Sigmoid colon (tissue), 7 donors: ENCODE results near the gene HHAT. TPM values are rescaled to one million over a fixed set of nuclear protein-coding genes. Genes with fewer than 3 reads are reported as not detected.

Experiments
- DNase-seq: peaks from one replicate; pipeline ENCODE4 v3.0.0-alpha.2; 2019
- H3K27ac ChIP-seq, 4 donors: fragments of 200-600 bp; sonication (generic); one replicate each; pipeline ENCODE4 v1.5.1; 2016 to 2019; ENCODE audit warnings: mild to moderate bottlenecking in 1 of 4
- H3K27me3 ChIP-seq, 3 donors: fragments of 200-600 bp; sonication (generic); one replicate each; pipeline ENCODE4 v1.5.1; 2019; ENCODE audit warnings: mild to moderate bottlenecking in 1 of 3
- H3K36me3 ChIP-seq, 4 donors: fragments of 200-600 bp; sonication (generic); one replicate each; pipeline ENCODE4 v1.5.1; 2016 to 2019
- H3K4me1 ChIP-seq, 4 donors: fragments of 200-600 bp; sonication (generic); one replicate each; pipeline ENCODE4 v1.5.1; 2017 to 2019
- H3K4me3 ChIP-seq, 4 donors: fragments of 200-600 bp; sonication (generic); one replicate each; pipeline ENCODE4 v1.5.1; 2017 to 2019; ENCODE audit warnings: mild to moderate bottlenecking in 2 of 4, moderate library complexity in 1 of 4
- H3K9me3 ChIP-seq, 4 donors: fragments of 200-600 bp in 3 of 4; sonication (generic) in 3 of 4; one replicate each; pipeline versions ENCODE4 v1.5.1 to v1.6.1; 2013 to 2019
- EP300 ChIP-seq, 4 donors: sonication (generic); formaldehyde crosslinking; IDR thresholded peaks; one replicate each; pipeline ENCODE4 v1.6.1; 2017; ENCODE audit warnings: antibody characterized with exemption in 4 of 4
- POLR2A ChIP-seq, 2 donors: fragments of 450-650 bp; IDR thresholded peaks; one replicate each; pipeline ENCODE4 v1.6.1; 2016; ENCODE audit warnings: antibody characterized with exemption in 2 of 2, mild to moderate bottlenecking in 2 of 2, moderate library complexity in 2 of 2
- POLR2AphosphoS5 ChIP-seq, 4 donors: sonication (generic); formaldehyde crosslinking; IDR thresholded peaks; one replicate each; pipeline ENCODE4 v1.6.1; 2017; ENCODE audit warnings: antibody characterized with exemption in 4 of 4
- WGBS, 2 donors: extraction: QIAGEN DNeasy Blood & Tissue Kit; methylation state at CpG; one replicate each; pipeline ENCODE4 v1.1.7; 2013; 5-methylcytosine and 5-hydroxymethylcytosine counted together
- intact Hi-C: fragments of 100-400 bp; cut with DNase I; formaldehyde crosslinking; loops from one replicate; pipeline ENCODE4 v1.15.1; 2023
- polyA plus RNA-seq, 3 donors: library from polyadenylated mRNA; stranded (reverse); fragments of 200-250 nt; gene quantifications; one replicate each; pipeline ENCODE4 v1.2.3, GENCODE V29; 2013
- total RNA-seq, 4 donors: library from RNA; depleted of rRNA; stranded (reverse); fragments of >200 nt; gene quantifications; one replicate each; pipeline ENCODE4 v1.1.0, GENCODE V29; 2016
- TF ChIP-seq, protein P1 (sequence below), 4 experiments: fragments of 450-650 bp in 3 of 4; fragments of 200-600 bp in 1 of 4; IDR thresholded peaks; one replicate each; pipeline ENCODE4 v1.5.1; 2016 to 2019; ENCODE audit warnings: antibody characterized with exemption in 4 of 4, mild to moderate bottlenecking in 3 of 4, moderate library complexity in 2 of 4
- donor health status: healthy with polysubstance abuse.
- donor health status: Bipolar disorder and iron deficiency.
- donor health status: healthy.

The HHAT gene
- total and polyA plus RNA-seq, 7 donors, result 0.46 to 6.4 (median 2.1) TPM

DNA sequence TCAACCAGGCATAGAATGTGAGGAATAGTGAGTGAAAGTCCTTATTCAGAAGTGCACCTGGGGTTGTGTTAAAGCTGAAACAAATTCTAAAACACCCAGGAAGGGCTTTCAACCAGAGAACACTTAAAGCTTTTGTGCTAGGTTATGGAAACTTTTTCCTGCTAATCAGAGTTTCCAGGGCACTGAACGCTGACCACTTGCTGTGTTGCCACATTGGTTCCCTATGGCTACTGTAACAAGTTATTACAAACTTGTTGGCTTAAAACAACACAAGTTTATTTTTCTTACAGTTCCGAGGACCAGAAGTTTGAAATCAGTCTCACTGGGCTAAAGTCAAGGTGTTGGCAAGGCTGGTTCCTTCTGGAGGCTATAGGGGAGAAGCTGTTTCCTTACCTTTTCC is 300.6 kb downstream of the HHAT start:
- intact Hi-C loops, result no loop called here
- WGBS, 2 donors, result 95% methylated on average over 2 of the region's 2 CpGs
- TF ChIP-seq POLR2A (IDR thresholded peaks at IDR 0.05), result no peak
- TF ChIP-seq, protein P1, sequence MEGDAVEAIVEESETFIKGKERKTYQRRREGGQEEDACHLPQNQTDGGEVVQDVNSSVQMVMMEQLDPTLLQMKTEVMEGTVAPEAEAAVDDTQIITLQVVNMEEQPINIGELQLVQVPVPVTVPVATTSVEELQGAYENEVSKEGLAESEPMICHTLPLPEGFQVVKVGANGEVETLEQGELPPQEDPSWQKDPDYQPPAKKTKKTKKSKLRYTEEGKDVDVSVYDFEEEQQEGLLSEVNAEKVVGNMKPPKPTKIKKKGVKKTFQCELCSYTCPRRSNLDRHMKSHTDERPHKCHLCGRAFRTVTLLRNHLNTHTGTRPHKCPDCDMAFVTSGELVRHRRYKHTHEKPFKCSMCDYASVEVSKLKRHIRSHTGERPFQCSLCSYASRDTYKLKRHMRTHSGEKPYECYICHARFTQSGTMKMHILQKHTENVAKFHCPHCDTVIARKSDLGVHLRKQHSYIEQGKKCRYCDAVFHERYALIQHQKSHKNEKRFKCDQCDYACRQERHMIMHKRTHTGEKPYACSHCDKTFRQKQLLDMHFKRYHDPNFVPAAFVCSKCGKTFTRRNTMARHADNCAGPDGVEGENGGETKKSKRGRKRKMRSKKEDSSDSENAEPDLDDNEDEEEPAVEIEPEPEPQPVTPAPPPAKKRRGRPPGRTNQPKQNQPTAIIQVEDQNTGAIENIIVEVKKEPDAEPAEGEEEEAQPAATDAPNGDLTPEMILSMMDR (IDR thresholded peaks at IDR 0.05), result no peak
- TF ChIP-seq EP300 (IDR thresholded peaks at IDR 0.05), result no peak
- TF ChIP-seq POLR2AphosphoS5 (IDR thresholded peaks at IDR 0.05), result no peak
- Histone ChIP-seq H3K27ac (no peak overlapping the region), H3K4me1 (peaks cover 0 to 14% (median 11%) of the 10 kb centered on the region in 4 donors), H3K9me3 (no peaks in the 10 kb centered on the region), H3K36me3 (no peaks in the 10 kb centered on the region), H3K27me3 (no peaks in the 10 kb centered on the region), H3K4me3 (no peak overlapping the region)
- no peak for DNase-seq

DNA sequence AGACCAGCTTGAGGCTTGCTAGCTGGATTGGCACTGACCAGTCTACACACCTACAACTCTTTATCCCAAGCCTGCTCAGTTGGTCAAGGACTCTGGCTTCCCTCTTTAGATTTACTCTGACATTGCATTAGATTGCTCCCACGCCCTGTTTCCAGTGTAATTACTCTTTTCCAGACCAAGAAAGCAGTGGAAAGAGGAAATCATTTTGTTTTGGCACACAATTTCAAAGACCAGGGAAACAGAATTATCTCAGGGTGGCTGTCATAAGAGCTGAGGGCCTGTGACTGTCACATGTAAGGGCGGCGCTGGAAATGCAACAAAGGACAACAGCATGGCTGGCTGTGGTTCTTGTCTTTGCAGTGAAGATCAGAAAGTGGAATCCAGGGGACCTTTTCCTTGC is 302.7 kb downstream of the HHAT start:
- Histone ChIP-seq H3K4me3 (no peak overlapping the region), H3K36me3 (no peaks in the 10 kb centered on the region), H3K4me1 (peaks cover 0 to 14% (median 11%) of the 10 kb centered on the region in 4 donors), H3K9me3 (no peaks in the 10 kb centered on the region), H3K27me3 (no peaks in the 10 kb centered on the region), H3K27ac (no peak overlapping the region)
- intact Hi-C loops, result no loop called here
- 14 to 71% methylated on average over 3 of the region's 3 CpGs for WGBS, 2 donors
- TF ChIP-seq POLR2AphosphoS5 (IDR thresholded peaks at IDR 0.05), result no peak
- no peak for TF ChIP-seq EP300 (IDR thresholded peaks at IDR 0.05)
- DNase-seq, result no peak

DNA sequence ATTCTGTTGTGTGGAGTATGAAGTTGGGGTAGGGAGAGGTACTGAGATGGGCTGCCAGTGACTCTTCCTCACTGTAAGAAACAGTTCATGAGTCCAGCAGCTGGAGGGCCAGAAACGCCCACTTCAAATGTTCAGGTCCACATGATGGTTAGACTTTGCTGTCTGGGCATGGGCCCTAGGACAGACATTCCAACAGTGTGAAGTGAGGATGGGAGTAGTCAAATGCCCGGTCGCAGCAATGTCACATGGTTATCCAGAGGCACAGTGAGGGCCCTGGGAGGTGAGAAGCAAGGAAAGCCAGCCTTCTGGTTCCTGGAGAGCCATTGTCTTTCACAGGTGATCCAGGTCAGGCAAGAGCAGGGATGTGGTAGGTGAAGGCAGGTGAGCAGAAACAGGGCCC is 304.4 kb downstream of the HHAT start:
- Histone ChIP-seq H3K36me3 (no peaks in the 10 kb centered on the region), H3K27ac (no peak overlapping the region), H3K9me3 (no peaks in the 10 kb centered on the region), H3K27me3 (no peaks in the 10 kb centered on the region), H3K4me1 (peaks cover 0 to 6% (median 4%) of the 10 kb centered on the region in 4 donors), H3K4me3 (no peak overlapping the region)
- 91 to 95% methylated on average over 3 of the region's 3 CpGs for WGBS, 2 donors
- intact Hi-C loops, result no loop called here
- DNase-seq, result no peak
- TF ChIP-seq EP300 (IDR thresholded peaks at IDR 0.05), result no peak
- no peak for TF ChIP-seq POLR2AphosphoS5 (IDR thresholded peaks at IDR 0.05)

DNA sequence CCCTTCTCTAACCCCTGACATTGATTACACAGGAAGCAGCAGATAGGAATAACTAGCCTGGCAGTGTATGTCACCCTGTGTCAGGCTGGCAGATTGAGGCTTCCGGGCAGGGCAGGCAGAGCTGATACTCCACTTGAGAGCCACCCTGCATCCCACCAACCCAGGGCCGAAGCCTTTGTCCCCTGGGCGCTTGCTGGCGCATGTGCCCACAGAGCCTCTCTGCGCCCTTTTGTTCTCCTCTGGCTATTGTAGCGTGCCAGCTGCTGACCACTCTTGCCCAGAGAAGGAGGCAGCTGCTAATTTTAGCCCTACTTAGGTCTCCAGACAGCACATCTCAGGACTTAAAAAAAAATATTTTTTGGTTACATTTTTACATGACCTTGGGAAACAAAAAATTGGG is 304.9 kb downstream of the HHAT start:
- H3K9me3 ChIP-seq, result no peaks in the 10 kb centered on the region
- 88 to 94% methylated on average over 6 of the region's 6 CpGs for WGBS, 2 donors
- no peak overlapping the region for H3K27ac ChIP-seq
- no peak for TF ChIP-seq POLR2A (IDR thresholded peaks at IDR 0.05)
- TF ChIP-seq POLR2AphosphoS5 (IDR thresholded peaks at IDR 0.05), result no peak
- TF ChIP-seq, protein P1 (IDR thresholded peaks at IDR 0.05), result no peak
- no peak for TF ChIP-seq EP300 (IDR thresholded peaks at IDR 0.05)
- H3K4me1 ChIP-seq, result peaks cover 0 to under 1% (median 0%) of the 10 kb centered on the region in 4 donors
- H3K4me3 ChIP-seq, result no peak overlapping the region
- intact Hi-C loops, result no loop called here
- H3K27me3 ChIP-seq, result no peaks in the 10 kb centered on the region
- H3K36me3 ChIP-seq, result no peaks in the 10 kb centered on the region
- no peak for DNase-seq

DNA sequence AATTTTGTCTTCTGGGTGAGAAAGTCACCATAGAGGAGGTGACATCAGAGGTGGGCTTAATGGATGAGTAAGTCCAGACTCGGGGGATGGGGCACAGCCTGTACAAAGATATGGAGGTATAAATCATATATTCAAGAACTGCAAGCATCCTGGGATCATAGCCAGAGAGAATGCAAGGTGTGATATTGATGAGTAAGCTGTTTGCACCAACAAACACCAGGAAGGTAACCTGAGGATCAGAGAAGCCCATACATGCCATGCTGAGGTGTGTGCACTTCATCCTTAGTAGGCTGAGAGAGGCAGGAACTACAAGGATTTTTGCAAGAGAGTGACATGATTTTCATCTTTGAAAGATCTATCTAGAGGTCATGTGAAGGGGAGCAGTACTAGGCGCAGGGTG is 306.4 kb downstream of the HHAT start:
- no peak for DNase-seq
- intact Hi-C loops, result no loop called here
- WGBS, 2 donors, result 89 to 92% methylated on average over 2 of the region's 2 CpGs
- no peak overlapping the region for H3K4me3 ChIP-seq
- TF ChIP-seq POLR2AphosphoS5 (IDR thresholded peaks at IDR 0.05) (no peak), EP300 (IDR thresholded peaks at IDR 0.05) (no peak), POLR2A (IDR thresholded peaks at IDR 0.05) (no peak)
- TF ChIP-seq, protein P1 (IDR thresholded peaks at IDR 0.05), result no peak
- H3K4me1 ChIP-seq, result no peaks in the 10 kb centered on the region
- no peaks in the 10 kb centered on the region for H3K9me3 ChIP-seq
- no peak overlapping the region for H3K27ac ChIP-seq
- H3K36me3 ChIP-seq, result no peaks in the 10 kb centered on the region
- no peaks in the 10 kb centered on the region for H3K27me3 ChIP-seq

DNA sequence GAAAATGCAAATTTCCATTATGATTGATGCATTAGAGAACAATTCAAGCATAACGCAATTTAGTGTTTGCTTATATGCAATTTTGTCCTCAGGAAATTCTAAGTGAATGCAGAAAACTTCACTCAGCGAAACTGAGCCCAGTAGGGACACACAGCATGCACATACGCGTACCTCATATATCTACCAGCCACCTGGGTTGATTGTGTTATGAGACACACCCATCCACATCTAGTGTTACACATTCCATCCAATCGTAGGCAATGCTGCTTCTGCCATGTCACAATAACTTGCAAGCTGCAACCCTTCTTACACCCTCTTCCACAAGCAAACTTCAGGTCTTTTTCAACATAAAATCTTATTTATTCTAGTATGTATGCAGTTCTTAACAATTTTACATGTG is 312.9 kb downstream of the HHAT start:
- no peak for DNase-seq
- Histone ChIP-seq H3K36me3 (no peaks in the 10 kb centered on the region), H3K27me3 (no peaks in the 10 kb centered on the region), H3K9me3 (no peaks in the 10 kb centered on the region), H3K4me3 (no peak overlapping the region), H3K27ac (no peak overlapping the region), H3K4me1 (no peaks in the 10 kb centered on the region)
- TF ChIP-seq, protein P1 (IDR thresholded peaks at IDR 0.05), result no peak
- TF ChIP-seq EP300 (IDR thresholded peaks at IDR 0.05) (no peak), POLR2A (IDR thresholded peaks at IDR 0.05) (no peak), POLR2AphosphoS5 (IDR thresholded peaks at IDR 0.05) (no peak)
- intact Hi-C loops, result no loop called here
- 81 to 88% methylated on average over 5 of the region's 5 CpGs for WGBS, 2 donors
